Stimulated activated CD8-positive, alpha-beta memory T cell treated with anti-CD3 and anti-CD28 coated beads, Interleukin-4, amount 100 ng/mL, for 24 hours (primary cell): ENCODE data around the gene CLNK.

Source experiments
- DNase-seq: peaks from one replicate; pipeline ENCODE4 v3.0.0-alpha.2; 2020; ENCODE audit warnings: low read depth

CLNK gene

GRCh38 chr4:10701161-10701560, 16.6 kb upstream of the CLNK start:
- DNase-seq: no peak

DNA sequence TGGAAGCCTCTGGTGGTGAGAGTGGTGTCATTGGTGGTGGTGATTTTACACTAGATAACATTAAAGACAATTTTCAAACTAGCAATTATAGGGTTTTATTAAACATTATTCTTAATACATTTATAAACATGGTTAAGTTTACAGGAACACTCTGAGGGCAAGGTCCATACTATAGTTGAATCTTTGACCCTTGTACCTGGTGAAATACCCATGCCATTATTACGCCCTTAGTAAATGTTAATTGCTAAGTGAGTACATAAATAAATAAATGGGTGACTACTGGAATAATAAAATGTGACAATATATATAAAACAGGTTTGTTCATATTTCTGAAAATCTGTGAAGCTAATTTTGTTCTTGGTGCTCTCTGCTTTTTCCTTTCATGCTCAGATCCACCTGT, 13.6 kb upstream of the CLNK start:
- DNase-seq: no peak

GRCh38 chr4:10697086-10697485, 12.5 kb upstream of the CLNK start:
- no peak for DNase-seq

GRCh38 chr4:10696253-10696652, 11.7 kb upstream of the CLNK start:
- DNase-seq: no peak

GRCh38 chr4:10694828-10695209, 10.3 kb upstream of the CLNK start:
- DNase-seq: no peak

DNA sequence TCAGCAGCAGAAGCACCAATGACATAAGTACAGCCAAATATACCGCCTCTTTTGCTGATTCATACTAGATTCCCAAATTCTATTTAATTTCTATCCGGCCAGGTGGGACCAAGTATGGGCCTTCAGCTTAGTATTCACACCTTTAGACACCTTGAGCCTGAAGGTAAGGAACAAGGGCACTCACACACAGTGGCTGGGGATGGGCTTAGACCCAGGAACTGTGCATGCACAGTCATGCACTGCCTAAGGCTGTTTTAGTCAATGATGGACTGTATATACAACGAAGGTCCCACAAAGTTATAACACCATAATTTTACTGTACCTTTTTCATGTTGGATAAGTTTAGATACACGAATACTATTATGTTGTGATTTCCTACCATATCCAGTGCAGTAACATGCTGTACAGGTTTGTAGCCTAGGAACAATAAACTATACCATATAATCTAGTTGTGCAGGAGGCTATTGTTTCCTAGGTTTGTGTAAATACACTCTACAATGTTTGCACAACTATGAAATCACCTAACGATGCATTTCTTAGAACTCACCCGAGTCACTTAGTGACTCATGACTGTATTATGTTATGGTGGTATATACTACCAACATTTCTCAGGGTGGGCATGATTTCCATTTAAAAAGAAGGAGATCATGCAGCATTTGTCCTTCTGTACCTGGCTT, 9.7 kb upstream of the CLNK start:
- DNase-seq: no peak

DNA sequence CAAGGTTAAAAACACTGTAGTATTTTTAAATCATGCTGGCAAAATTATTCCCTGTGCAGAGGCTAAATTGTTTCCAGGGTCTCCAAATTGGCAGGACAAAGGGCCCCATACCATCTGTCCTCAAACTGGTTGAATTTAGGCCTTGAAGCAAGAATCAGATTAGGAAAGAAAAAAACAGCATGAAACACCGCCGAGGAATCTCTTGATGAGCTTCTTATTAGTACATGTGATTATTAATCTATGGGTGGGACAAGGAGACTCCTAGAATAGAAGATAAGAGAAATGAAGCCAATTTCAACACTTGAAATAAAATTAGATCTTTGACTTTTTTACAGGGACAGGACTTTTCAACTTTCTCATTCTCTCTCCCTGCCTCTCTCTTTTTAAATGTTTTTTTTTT, 7.1 kb upstream of the CLNK start:
- DNase-seq: no peak

- DNase-seq: no peak
These were observed 5.8 kb upstream of the CLNK start for GRCh38 chr4:10690185-10690907.

GRCh38 chr4:10688846-10689245, 4.3 kb upstream of the CLNK start:
- no peak for DNase-seq

- no peak for DNase-seq
These were observed 3.5 kb upstream of the CLNK start for GRCh38 chr4:10688022-10688421.

GRCh38 chr4:10687526-10687925, 3.0 kb upstream of the CLNK start:
- no peak for DNase-seq

- DNase-seq: no peak
These were observed 2.2 kb downstream of the CLNK start for GRCh38 chr4:10682397-10682796.

GRCh38 chr4:10677796-10678497, 6.6 kb downstream of the CLNK start:
- no peak for DNase-seq

DNA sequence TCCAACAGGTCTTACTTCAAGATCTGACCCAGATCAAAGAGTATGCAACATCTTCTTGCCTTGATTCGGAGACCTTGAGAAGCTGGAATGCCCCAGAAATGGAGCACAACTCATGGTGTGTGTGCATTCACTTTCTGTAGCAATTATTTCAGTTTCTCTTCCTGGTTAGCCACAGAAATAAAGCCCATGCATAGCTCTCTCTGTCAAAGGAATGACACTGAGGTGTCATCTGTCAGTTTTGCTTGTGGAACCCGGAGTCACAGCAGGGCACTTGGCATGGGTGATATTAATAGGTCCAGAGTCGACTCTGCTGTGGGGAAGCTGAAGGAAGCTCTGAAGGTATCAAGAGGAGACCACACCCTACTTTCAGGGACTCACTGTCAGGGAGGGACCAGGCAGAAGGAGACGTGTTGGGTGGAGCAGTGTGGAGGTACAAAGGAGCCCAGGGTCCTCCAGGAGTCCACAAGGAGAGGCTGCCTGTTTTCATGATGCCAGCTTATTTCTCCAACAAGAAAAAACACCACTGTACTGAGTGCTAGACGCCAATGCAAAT, 10.7 kb downstream of the CLNK start:
- no peak for DNase-seq

- no peak for DNase-seq
These were observed 12.2 kb downstream of the CLNK start for GRCh38 chr4:10672379-10672778.

DNA sequence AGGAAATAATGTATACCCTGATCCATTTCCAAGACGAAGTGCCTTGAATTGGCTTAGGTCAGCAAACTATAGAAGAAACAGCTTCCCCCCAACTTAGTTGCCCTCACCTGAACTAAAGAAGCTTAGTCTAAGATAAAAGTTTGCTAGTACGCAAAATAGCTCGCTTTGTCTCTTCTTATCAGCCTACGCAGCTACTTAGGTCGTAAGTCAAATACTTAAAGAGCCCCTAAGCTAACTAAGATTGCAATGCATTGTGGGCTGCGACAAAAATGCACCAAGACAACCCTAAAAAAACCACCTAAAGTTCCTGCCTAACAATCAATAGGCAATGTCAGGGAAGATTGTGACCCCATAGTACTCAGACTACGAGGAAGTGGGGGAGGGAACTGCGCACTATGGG, 12.8 kb downstream of the CLNK start:
- DNase-seq: no peak

DNA sequence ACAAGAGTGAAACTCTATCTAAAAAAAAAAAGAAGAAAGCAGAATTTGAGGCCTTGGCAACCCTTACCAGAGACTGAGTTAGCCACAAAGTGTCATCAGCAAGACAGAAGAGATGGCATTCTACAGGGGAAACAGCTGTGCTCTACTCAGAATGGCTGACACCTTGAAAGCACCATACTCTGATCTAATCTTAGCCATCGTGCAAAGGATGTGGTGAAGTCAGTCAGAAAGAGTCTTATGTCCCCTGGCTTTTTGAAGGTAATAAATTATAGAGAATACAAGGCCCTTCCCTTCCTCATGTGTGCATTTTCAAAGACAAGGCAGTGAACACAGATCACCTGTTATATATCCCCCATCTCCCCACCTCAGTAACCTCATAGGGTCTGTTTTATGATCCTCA, 13.2 kb downstream of the CLNK start:
- DNase-seq: no peak

DNA sequence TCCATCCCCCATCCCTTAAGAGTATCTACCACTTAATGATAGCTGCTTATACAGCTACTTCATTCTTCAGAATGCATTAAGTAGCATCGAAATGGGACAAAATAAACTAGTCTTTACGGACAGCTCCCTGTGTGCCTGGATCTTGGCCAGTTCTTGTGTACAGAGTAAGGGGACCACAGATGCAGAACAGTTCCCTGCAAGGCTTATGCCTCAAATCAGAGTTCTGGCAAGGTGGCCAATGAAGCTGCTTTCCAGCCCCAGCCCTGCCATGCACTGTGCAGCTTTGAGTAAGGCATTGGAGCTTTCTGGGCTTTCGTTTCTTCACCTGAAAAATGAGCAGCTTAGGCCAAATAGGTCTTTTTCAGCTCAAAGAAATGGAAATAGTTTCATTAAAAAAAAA, 14.2 kb downstream of the CLNK start:
- no peak for DNase-seq

GRCh38 chr4:10667701-10668326, 16.8 kb downstream of the CLNK start:
- DNase-seq: no peak

DNA sequence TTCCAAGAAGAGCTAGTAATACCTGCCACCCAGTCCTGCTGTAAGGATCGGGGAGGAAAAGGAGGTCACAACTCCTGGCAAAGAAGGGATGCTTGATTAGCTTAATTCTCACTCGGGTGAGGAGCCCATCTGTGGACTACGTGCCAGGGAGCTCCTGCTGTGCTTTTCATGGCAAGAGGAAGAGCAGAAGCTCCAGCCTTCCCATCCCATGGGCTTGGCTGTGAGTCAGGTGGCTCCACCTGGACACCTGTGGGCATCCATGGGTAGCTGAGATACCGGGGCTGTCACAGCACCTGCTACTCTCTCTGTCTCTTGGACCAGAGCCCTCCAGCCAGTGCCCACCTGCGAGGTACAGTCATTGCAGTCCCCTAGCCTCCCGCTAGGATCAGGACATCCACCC, 18.0 kb downstream of the CLNK start:
- DNase-seq: no peak

DNA sequence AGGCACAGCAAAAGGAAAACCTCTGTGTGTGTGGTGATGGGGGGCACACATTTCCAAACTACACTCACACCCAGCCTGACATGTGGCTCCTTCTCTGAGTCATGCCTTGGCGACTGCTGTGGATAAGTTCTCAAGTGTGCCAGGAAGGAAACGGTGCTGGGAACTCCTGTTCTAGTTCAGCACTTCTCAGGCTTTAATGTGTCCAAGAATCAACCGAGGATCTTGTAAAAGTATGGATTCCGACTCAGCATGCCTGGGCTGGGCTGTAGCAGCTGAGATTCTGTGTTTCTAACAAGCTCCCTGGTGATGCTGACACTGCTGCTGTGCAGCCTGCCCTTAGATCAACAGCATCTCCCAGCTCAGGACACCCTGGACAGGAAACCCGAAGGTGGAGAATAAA, 20.2 kb downstream of the CLNK start:
- DNase-seq: no peak

DNA sequence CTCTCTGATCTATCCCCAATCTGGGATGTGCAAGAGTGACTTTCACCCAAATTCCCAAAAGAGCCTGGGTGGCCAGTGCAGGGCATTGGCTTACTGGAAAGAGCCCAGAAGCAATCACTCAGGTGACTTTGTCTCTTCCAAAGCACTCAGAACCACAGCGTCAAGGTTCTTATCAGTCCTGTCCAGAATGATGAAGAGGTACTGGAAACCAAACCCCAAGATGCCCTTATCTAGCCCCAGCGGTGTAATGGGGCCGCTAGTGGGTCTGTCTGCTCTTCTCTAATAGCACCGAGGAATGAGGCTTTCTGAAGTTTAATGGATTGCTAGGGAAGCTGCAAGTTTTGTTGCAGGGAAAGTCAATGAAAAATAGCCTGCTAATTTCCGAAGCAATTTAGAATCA, 21.6 kb downstream of the CLNK start:
- no peak for DNase-seq

DNA sequence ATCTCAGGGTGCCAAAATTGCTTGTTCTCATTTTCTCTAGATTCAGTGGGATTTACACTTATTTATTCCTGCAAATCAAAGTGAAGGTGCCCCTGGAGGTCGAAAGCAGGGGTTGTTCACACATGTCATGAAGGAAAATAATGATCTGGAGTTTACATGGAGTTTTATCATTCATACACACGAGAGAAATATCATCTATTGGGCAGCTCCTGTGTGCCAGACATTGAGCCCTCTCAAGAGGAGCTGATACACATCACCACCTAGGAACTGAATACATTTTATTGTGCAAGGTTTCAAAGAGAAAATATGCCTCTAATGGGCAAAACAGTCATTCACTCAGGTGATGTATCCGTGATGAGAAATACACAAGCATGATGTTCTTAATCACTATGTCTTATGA, 23.5 kb downstream of the CLNK start:
- DNase-seq: no peak
